ENCODE measurements around the gene RSAD2. TPM values are rescaled to one million over a fixed set of nuclear protein-coding genes. Genes with fewer than 3 reads are reported as not detected.

RSAD2 gene
- total and polyA plus RNA-seq, 9 of the 15 experiments (the other 6 are each of a cell fraction or from before 2014, with no cell fraction given) = 0.15 to 1.4 (median 0.28) TPM

DNA sequence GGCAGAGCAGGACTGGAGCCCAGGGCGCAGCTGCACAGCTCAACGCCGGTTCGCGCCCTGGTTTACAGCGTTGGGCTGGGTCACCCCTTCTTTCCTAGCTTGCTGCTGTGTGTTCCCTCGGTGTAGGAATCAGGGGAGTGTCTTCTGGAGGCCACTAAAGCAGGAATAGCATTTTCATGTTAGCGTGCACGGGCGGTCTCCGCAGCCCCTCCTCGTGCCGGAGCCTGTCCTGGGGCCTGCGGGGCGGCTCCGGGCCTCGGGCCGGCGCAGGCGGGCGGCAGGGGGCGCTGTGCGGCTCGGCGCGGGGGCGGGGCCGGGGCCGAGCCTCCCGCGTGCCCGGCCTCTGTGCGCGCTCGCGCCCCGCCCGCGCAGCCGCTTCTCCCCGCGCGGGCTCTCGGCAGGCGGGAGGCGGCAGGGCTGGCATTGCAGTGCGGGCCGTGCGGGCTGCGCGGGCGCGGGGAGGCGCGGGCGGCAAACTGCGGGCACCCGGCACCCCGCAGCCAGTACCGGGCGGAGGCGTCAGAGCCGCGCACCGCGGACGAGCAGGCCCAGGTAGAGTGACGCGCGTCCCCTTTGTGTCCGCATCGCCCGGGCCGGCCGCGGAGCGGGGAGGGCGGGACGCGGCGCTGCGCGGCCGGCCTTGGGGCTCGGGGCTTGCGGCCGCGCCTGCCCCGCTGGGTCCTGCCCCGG, 39.6 kb downstream of the RSAD2 start, which contains the start of gene RNF144A (continued):
- TF ChIP-seq, protein P1, sequence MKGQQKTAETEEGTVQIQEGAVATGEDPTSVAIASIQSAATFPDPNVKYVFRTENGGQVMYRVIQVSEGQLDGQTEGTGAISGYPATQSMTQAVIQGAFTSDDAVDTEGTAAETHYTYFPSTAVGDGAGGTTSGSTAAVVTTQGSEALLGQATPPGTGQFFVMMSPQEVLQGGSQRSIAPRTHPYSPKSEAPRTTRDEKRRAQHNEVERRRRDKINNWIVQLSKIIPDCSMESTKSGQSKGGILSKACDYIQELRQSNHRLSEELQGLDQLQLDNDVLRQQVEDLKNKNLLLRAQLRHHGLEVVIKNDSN (CRISPR knock-in tag; IDR thresholded peaks at IDR 0.05) = no peak
- TF ChIP-seq, protein P2, sequence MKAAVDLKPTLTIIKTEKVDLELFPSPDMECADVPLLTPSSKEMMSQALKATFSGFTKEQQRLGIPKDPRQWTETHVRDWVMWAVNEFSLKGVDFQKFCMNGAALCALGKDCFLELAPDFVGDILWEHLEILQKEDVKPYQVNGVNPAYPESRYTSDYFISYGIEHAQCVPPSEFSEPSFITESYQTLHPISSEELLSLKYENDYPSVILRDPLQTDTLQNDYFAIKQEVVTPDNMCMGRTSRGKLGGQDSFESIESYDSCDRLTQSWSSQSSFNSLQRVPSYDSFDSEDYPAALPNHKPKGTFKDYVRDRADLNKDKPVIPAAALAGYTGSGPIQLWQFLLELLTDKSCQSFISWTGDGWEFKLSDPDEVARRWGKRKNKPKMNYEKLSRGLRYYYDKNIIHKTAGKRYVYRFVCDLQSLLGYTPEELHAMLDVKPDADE (conservative IDR thresholded peaks at IDR 0.05; ENCODE audit: control insufficient read depth, low read depth, low read length) = no peak
- no peak for TF ChIP-seq MTA2 (IDR thresholded peaks at IDR 0.05; ENCODE audit: low read depth)
- TF ChIP-seq MAZ (CRISPR knock-in tag; conservative IDR thresholded peaks at IDR 0.05 in 1 of 2, IDR thresholded peaks at IDR 0.05 in 1 of 2) = peak in 1 of 2 experiments; percentile 48; a peak in 2 of 4 replicates
- no peak for TF ChIP-seq ZKSCAN3 (CRISPR knock-in tag; IDR thresholded peaks at IDR 0.05)
- TF ChIP-seq FOXA1 (IDR thresholded peaks at IDR 0.05; ENCODE audit: borderline replicate concordance) = no peak
- TF ChIP-seq, protein P3, sequence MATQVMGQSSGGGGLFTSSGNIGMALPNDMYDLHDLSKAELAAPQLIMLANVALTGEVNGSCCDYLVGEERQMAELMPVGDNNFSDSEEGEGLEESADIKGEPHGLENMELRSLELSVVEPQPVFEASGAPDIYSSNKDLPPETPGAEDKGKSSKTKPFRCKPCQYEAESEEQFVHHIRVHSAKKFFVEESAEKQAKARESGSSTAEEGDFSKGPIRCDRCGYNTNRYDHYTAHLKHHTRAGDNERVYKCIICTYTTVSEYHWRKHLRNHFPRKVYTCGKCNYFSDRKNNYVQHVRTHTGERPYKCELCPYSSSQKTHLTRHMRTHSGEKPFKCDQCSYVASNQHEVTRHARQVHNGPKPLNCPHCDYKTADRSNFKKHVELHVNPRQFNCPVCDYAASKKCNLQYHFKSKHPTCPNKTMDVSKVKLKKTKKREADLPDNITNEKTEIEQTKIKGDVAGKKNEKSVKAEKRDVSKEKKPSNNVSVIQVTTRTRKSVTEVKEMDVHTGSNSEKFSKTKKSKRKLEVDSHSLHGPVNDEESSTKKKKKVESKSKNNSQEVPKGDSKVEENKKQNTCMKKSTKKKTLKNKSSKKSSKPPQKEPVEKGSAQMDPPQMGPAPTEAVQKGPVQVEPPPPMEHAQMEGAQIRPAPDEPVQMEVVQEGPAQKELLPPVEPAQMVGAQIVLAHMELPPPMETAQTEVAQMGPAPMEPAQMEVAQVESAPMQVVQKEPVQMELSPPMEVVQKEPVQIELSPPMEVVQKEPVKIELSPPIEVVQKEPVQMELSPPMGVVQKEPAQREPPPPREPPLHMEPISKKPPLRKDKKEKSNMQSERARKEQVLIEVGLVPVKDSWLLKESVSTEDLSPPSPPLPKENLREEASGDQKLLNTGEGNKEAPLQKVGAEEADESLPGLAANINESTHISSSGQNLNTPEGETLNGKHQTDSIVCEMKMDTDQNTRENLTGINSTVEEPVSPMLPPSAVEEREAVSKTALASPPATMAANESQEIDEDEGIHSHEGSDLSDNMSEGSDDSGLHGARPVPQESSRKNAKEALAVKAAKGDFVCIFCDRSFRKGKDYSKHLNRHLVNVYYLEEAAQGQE (IDR thresholded peaks at IDR 0.05; ENCODE audit: borderline replicate concordance) = no peak
- TF ChIP-seq, protein P3 (CRISPR knock-in tag; IDR thresholded peaks at IDR 0.05; ENCODE audit: low read depth) = no peak
- TF ChIP-seq HDAC3 (IDR thresholded peaks at IDR 0.05; ENCODE audit: borderline replicate concordance, partially characterized antibody) = no peak
- no peak for TF ChIP-seq ZNF584 (CRISPR knock-in tag; IDR thresholded peaks at IDR 0.05; ENCODE audit: low read depth)
- TF ChIP-seq, protein P4, sequence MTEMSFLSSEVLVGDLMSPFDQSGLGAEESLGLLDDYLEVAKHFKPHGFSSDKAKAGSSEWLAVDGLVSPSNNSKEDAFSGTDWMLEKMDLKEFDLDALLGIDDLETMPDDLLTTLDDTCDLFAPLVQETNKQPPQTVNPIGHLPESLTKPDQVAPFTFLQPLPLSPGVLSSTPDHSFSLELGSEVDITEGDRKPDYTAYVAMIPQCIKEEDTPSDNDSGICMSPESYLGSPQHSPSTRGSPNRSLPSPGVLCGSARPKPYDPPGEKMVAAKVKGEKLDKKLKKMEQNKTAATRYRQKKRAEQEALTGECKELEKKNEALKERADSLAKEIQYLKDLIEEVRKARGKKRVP (CRISPR knock-in tag; IDR thresholded peaks at IDR 0.05) = no peak
- TF ChIP-seq PTBP1 (IDR thresholded peaks at IDR 0.05; ENCODE audit: low read depth, low read length) = no peak
- no peak for TF ChIP-seq ZNF408 (CRISPR knock-in tag; IDR thresholded peaks at IDR 0.05; ENCODE audit: low read depth)
- no peak for TF ChIP-seq GATA2 (CRISPR knock-in tag; IDR thresholded peaks at IDR 0.05)
- TF ChIP-seq OTX1 (CRISPR knock-in tag; IDR thresholded peaks at IDR 0.05) = no peak
- TF ChIP-seq CBX5 (IDR thresholded peaks at IDR 0.05; ENCODE audit: borderline replicate concordance, low read depth) = no peak
- TF ChIP-seq HDAC2 (IDR thresholded peaks at IDR 0.05) = no peak
- no peak for TF ChIP-seq ZNF436 (CRISPR knock-in tag; IDR thresholded peaks at IDR 0.05)
